ENCODE data around the gene RUFY4.
"Not testable (repeated sequence)": the region's sequence is repeated elsewhere in the genome, so short reads cannot be mapped to it uniquely, and the experiment has no call there.

The RUFY4 gene

GRCh38 chr2:218093879-218094278 is 24.8 kb downstream of the RUFY4 start:
- no peak for DNase-seq

- no peak for DNase-seq
These were observed 26.8 kb downstream of the RUFY4 start for GRCh38 chr2:218095853-218096252.

GRCh38 chr2:218097975-218098374 is 28.9 kb downstream of the RUFY4 start:
- no peak for DNase-seq

GRCh38 chr2:218108834-218109233 is 39.8 kb downstream of the RUFY4 start:
- DNase-seq, result not testable (repeated sequence)

GRCh38 chr2:218121789-218122188 is 52.7 kb downstream of the RUFY4 start:
- not testable (repeated sequence) for DNase-seq

GRCh38 chr2:218122286-218122685 is 53.2 kb downstream of the RUFY4 start:
- DNase-seq, result not testable (repeated sequence)

GRCh38 chr2:218123986-218124385 is 54.9 kb downstream of the RUFY4 start:
- no peak for DNase-seq

GRCh38 chr2:218125095-218125494 is 56.0 kb downstream of the RUFY4 start:
- DNase-seq, result no peak

- no peak for DNase-seq
These were observed 56.6 kb downstream of the RUFY4 start, which contains the start of gene CXCR2 for GRCh38 chr2:218125626-218126080. CXCR2 (plus strand) TSS chr2:218126028; CDS start chr2:218134802, 8,774 bp downstream.

GRCh38 chr2:218127929-218128455 is 58.9 kb downstream of the RUFY4 start:
- DNase-seq, result no peak

GRCh38 chr2:218128781-218129457 is 59.9 kb downstream of the RUFY4 start:
- DNase-seq, result no peak

- DNase-seq, result no peak
These were observed 60.5 kb downstream of the RUFY4 start for GRCh38 chr2:218129458-218130135.

GRCh38 chr2:218130377-218130776 is 61.3 kb downstream of the RUFY4 start:
- no peak for DNase-seq

GRCh38 chr2:218130822-218131221 is 61.8 kb downstream of the RUFY4 start:
- no peak for DNase-seq

GRCh38 chr2:218137514-218137913 is 68.5 kb downstream of the RUFY4 start:
- DNase-seq, result no peak

- no peak for DNase-seq
These were observed 69.0 kb downstream of the RUFY4 start for GRCh38 chr2:218138047-218138446.
